DND-41 (cell line): ENCODE data around the gene AP2A2.

ENCODE experiments used
- CTCF ChIP-seq: IDR thresholded peaks from 2 replicates; pipeline ENCODE4 v1.5.1; 2012; ENCODE audit warnings: borderline replicate concordance, low read length, moderate library complexity, mild to moderate bottlenecking; ENCODE audit not compliant: poor library complexity, severe bottlenecking; ENCODE audit errors: extremely low read depth
- EZH2 ChIP-seq: IDR thresholded peaks from 3 replicates; pipeline ENCODE4 v1.6.1; 2012; ENCODE audit warnings: borderline replicate concordance, low read depth, mild to moderate bottlenecking, moderate library complexity, low read length, inconsistent platforms; ENCODE audit not compliant: severe bottlenecking

- TF ChIP-seq CTCF: no peak
- no peak for TF ChIP-seq EZH2
Measured at GRCh38 chr11:1022411-1022810, 96.7 kb downstream of the AP2A2 start.
